ENCODE data around the gene LRRC4C.

DNA sequence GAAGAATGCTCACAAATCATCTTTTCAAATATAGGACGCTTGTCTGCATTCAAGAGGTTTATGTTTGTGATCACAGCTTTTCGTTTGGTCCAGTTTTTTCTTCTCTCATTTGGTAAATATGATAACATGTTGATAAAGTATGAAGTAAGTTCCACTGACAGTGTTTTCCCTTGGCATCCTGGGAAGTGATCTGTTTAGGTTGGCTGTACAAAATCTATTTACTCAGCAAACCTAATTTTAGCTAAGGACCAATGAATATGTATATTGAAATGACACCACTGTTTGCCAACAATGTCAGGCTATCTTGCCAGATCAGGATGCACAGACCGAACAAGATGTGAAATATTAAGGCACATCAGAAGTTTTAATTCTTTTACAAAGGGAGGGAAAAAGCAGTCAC lies 1230.8 kb downstream of the LRRC4C start:
- no peak for TF ChIP-seq CTCF (conservative IDR thresholded peaks at IDR 0.05; ENCODE audit: low read depth, low read length)
- no peak for TF ChIP-seq EZH2 (IDR thresholded peaks at IDR 0.05; ENCODE audit: low read length, unreplicated experiment)
